ENCODE data around the gene PSMC4. TPM values are rescaled to one million over a fixed set of nuclear protein-coding genes. Genes with fewer than 3 reads are reported as not detected.

The PSMC4 gene
- total RNA-seq, 4 donors from 2014 or later, result 59.4 to 162 (median 67.2) TPM

- intact Hi-C loops (cut with DNase I; ENCODE audit: low total_unique reads), result no loop called here
- H3K27ac ChIP-seq, result no peak overlapping the region
- H3K4me3 ChIP-seq, result no peak overlapping the region
- TF ChIP-seq POLR2A (IDR thresholded peaks at IDR 0.05) (no peak), CTCF (IDR thresholded peaks at IDR 0.05) (no peak)
- no peaks in the 10 kb centered on the region for H3K9me3 ChIP-seq
- no peaks in the 10 kb centered on the region for H3K36me3 ChIP-seq
- DNase-seq, result no peak
- H3K27me3 ChIP-seq, result no peaks in the 10 kb centered on the region
- H3K4me1 ChIP-seq, result no peaks in the 10 kb centered on the region
Observed at GRCh38 chr19:39939556-39939955, 31.4 kb upstream of the PSMC4 start.

GRCh38 chr19:39940221-39940833, 30.6 kb upstream of the PSMC4 start:
- no peak overlapping the region for H3K27ac ChIP-seq
- no peaks in the 10 kb centered on the region for H3K36me3 ChIP-seq
- no peaks in the 10 kb centered on the region for H3K4me1 ChIP-seq
- H3K4me3 ChIP-seq, result no peak overlapping the region
- TF ChIP-seq CTCF (IDR thresholded peaks at IDR 0.05) (no peak), POLR2A (IDR thresholded peaks at IDR 0.05) (no peak)
- no peaks in the 10 kb centered on the region for H3K9me3 ChIP-seq
- intact Hi-C loops (cut with DNase I; ENCODE audit: low total_unique reads), result no loop called here
- no peak for DNase-seq
- no peaks in the 10 kb centered on the region for H3K27me3 ChIP-seq

- DNase-seq, result no peak
- Histone ChIP-seq H3K4me1 (no peaks in the 10 kb centered on the region), H3K4me3 (no peak overlapping the region), H3K9me3 (no peaks in the 10 kb centered on the region), H3K36me3 (no peaks in the 10 kb centered on the region), H3K27me3 (no peaks in the 10 kb centered on the region), H3K27ac (no peak overlapping the region)
- TF ChIP-seq POLR2A (IDR thresholded peaks at IDR 0.05) (no peak), CTCF (IDR thresholded peaks at IDR 0.05) (no peak)
- intact Hi-C loops (cut with DNase I; ENCODE audit: low total_unique reads), result no loop called here
Observed at GRCh38 chr19:39941151-39941550, 29.8 kb upstream of the PSMC4 start.

- no peak for TF ChIP-seq POLR2A (IDR thresholded peaks at IDR 0.05)
- no peak for TF ChIP-seq CTCF (IDR thresholded peaks at IDR 0.05)
- DNase-seq, result no peak
- H3K27ac ChIP-seq, result no peak overlapping the region
- H3K27me3 ChIP-seq, result no peaks in the 10 kb centered on the region
- H3K9me3 ChIP-seq, result no peaks in the 10 kb centered on the region
- intact Hi-C loops (cut with DNase I; ENCODE audit: low total_unique reads), result no loop called here
- no peaks in the 10 kb centered on the region for H3K4me1 ChIP-seq
- no peak overlapping the region for H3K4me3 ChIP-seq
- no peaks in the 10 kb centered on the region for H3K36me3 ChIP-seq
Observed at GRCh38 chr19:39941615-39942365, 29.2 kb upstream of the PSMC4 start.

- Histone ChIP-seq H3K36me3 (no peaks in the 10 kb centered on the region), H3K9me3 (no peaks in the 10 kb centered on the region), H3K4me3 (no peak overlapping the region), H3K4me1 (no peaks in the 10 kb centered on the region), H3K27ac (no peak overlapping the region), H3K27me3 (no peaks in the 10 kb centered on the region)
- TF ChIP-seq CTCF (IDR thresholded peaks at IDR 0.05), result no peak
- TF ChIP-seq POLR2A (IDR thresholded peaks at IDR 0.05), result no peak
- DNase-seq, result no peak
- intact Hi-C loops (cut with DNase I; ENCODE audit: low total_unique reads), result no loop called here
Observed at GRCh38 chr19:39942366-39942730, 28.6 kb upstream of the PSMC4 start.
